H9 (cell line): ENCODE data around the gene DNAJC5. TPM values are rescaled to one million over a fixed set of nuclear protein-coding genes. Genes with fewer than 3 reads are reported as not detected.

Source experiments
- DNase-seq: peaks from one replicate; pipeline ENCODE4 v3.0.0-alpha.2; 2017
- H2AFZ ChIP-seq: one replicate; pipeline ENCODE4 v1.6.1; 2013; ENCODE audit warnings: mild to moderate bottlenecking, low read length, control low read depth, moderate library complexity
- H2AK5ac ChIP-seq: 2 replicates; pipeline ENCODE4 v1.6.1; 2013; ENCODE audit warnings: low read length, control low read depth, mixed read lengths; ENCODE audit not compliant: insufficient read length
- H2BK120ac ChIP-seq: one replicate; pipeline ENCODE4 v1.6.1; 2013; ENCODE audit warnings: low read depth, mild to moderate bottlenecking, low read length, control low read depth, inconsistent platforms; ENCODE audit not compliant: poor library complexity, severe bottlenecking
- H2BK12ac ChIP-seq: 2 replicates; pipeline ENCODE4 v1.6.1; 2013; ENCODE audit warnings: low read length, control low read depth, mixed read lengths, low read depth; ENCODE audit not compliant: insufficient read length
- H2BK15ac ChIP-seq: 2 replicates; pipeline ENCODE4 v1.6.1; 2013; ENCODE audit warnings: low read depth, low read length, control low read depth
- H2BK20ac ChIP-seq: one replicate; pipeline ENCODE4 v1.6.1; 2013; ENCODE audit warnings: low read depth, mild to moderate bottlenecking, low read length, control low read depth, inconsistent platforms; ENCODE audit not compliant: poor library complexity, severe bottlenecking
- H2BK5ac ChIP-seq: 2 replicates; pipeline ENCODE4 v1.6.1; 2013; ENCODE audit warnings: low read length, control low read depth, mixed read lengths; ENCODE audit not compliant: insufficient read length
- H3K14ac ChIP-seq: 2 replicates; pipeline ENCODE4 v1.6.1; 2013; ENCODE audit warnings: low read length, control low read depth; ENCODE audit not compliant: insufficient read depth
- H3K18ac ChIP-seq: 2 replicates; pipeline ENCODE4 v1.6.1; 2013; ENCODE audit warnings: low read depth, mild to moderate bottlenecking, mixed read lengths, low read length, control low read depth; ENCODE audit not compliant: insufficient read length
- H3K23ac ChIP-seq: 2 replicates; pipeline ENCODE4 v1.6.1; 2013; ENCODE audit warnings: low read length, control low read depth, mixed read lengths, low read depth; ENCODE audit not compliant: insufficient read length
- H3K23me2 ChIP-seq: 2 replicates; pipeline ENCODE4 v1.6.1; 2013; ENCODE audit warnings: low read depth, mild to moderate bottlenecking, mixed read lengths, low read length, control low read depth; ENCODE audit not compliant: insufficient read length, poor library complexity, severe bottlenecking
- H3K27ac ChIP-seq: 2 replicates; pipeline ENCODE4 v1.5.1; 2013; ENCODE audit warnings: low read length, control low read depth, mixed read lengths, low read depth; ENCODE audit not compliant: insufficient read length
- H3K27me3 ChIP-seq: 2 replicates; pipeline ENCODE4 v1.6.1; 2013; ENCODE audit warnings: low read length, control low read depth, inconsistent platforms; ENCODE audit not compliant: insufficient read depth
- H3K4ac ChIP-seq: 2 replicates; pipeline ENCODE4 v1.6.1; 2013; ENCODE audit warnings: low read depth, mild to moderate bottlenecking, control low read depth, inconsistent platforms, low read length, moderate library complexity
- H3K4me1 ChIP-seq: 2 replicates; pipeline ENCODE4 v1.6.1; 2013; ENCODE audit warnings: low read length, control low read depth, inconsistent platforms; ENCODE audit not compliant: insufficient read depth
- H3K4me2 ChIP-seq: 2 replicates; pipeline ENCODE4 v1.6.1; 2013; ENCODE audit warnings: low read length, control low read depth, mixed read lengths; ENCODE audit not compliant: insufficient read length, insufficient read depth
- H3K56ac ChIP-seq: 2 replicates; pipeline ENCODE4 v1.6.1; 2013; ENCODE audit warnings: low read depth, mild to moderate bottlenecking, mixed read lengths, low read length, control low read depth; ENCODE audit not compliant: insufficient read length
- H3K79me1 ChIP-seq: 2 replicates; pipeline ENCODE4 v1.6.1; 2013; ENCODE audit warnings: low read depth, mild to moderate bottlenecking, moderate library complexity, low read length, control low read depth, inconsistent platforms; ENCODE audit not compliant: insufficient read depth, poor library complexity, severe bottlenecking
- H3K79me2 ChIP-seq: 2 replicates; pipeline ENCODE4 v1.6.1; 2013; ENCODE audit warnings: low read length, control low read depth, inconsistent platforms; ENCODE audit not compliant: insufficient read depth
- H3K9ac ChIP-seq: 2 replicates; pipeline ENCODE4 v1.6.1; 2013; ENCODE audit warnings: low read length, control low read depth, mixed read lengths; ENCODE audit not compliant: insufficient read length; ENCODE audit errors: extremely low read depth
- H3K9me3 ChIP-seq: one replicate; pipeline ENCODE4 v1.6.1; 2013; ENCODE audit warnings: low read depth, low read length, inconsistent platforms; ENCODE audit not compliant: control insufficient read depth
- H3T11ph ChIP-seq: one replicate; pipeline ENCODE4 v1.6.1; 2013; ENCODE audit warnings: mild to moderate bottlenecking, low read length, control low read depth, inconsistent platforms
- H4K20me1 ChIP-seq: one replicate; pipeline ENCODE4 v1.6.1; 2013; ENCODE audit not compliant: control insufficient read depth, insufficient read length, insufficient read depth
- H4K5ac ChIP-seq: 2 replicates; pipeline ENCODE4 v1.6.1; 2013; ENCODE audit warnings: low read depth, mild to moderate bottlenecking, mixed read lengths, low read length, control low read depth; ENCODE audit not compliant: insufficient read length
- H4K8ac ChIP-seq: replicated peaks from 2 replicates; pipeline ENCODE4 v1.6.1; 2013; ENCODE audit warnings: low read length, control low read depth, mixed read lengths, low read depth; ENCODE audit not compliant: insufficient read length
- H4K91ac ChIP-seq: 2 replicates; pipeline ENCODE4 v1.6.1; 2013; ENCODE audit warnings: low read depth, mild to moderate bottlenecking, moderate library complexity, mixed read lengths, low read length, control low read depth; ENCODE audit not compliant: insufficient read length
- H3K27ac Mint-ChIP-seq, 3 experiments: 2 replicates in 2 of 3; 3 replicates in 1 of 3; pipeline ENCODE4 v1.8.0; 2020 to 2021; ENCODE audit warnings: mixed read lengths in 3 of 3, mild to moderate bottlenecking in 1 of 3, moderate library complexity in 1 of 3
- H3K27me3 Mint-ChIP-seq: 2 replicates; pipeline ENCODE4 v1.8.0; 2021; ENCODE audit warnings: low read depth, mild to moderate bottlenecking, moderate library complexity, mixed read lengths
- H3K36me3 Mint-ChIP-seq, 3 experiments: 2 replicates in 2 of 3; 3 replicates in 1 of 3; pipeline ENCODE4 v1.8.0; 2020 to 2021; ENCODE audit warnings: low read depth in 3 of 3, mixed read lengths in 3 of 3; ENCODE audit not compliant: insufficient read depth in 1 of 3
- H3K4me1 Mint-ChIP-seq, 2 experiments: 2 replicates each; pipeline ENCODE4 v1.8.0; 2020; ENCODE audit warnings: mixed read lengths in 2 of 2
- H3K4me3 Mint-ChIP-seq, 2 experiments: 2 replicates in 1 of 2; 3 replicates in 1 of 2; pipeline ENCODE4 v1.8.0; 2020 to 2021; ENCODE audit warnings: mild to moderate bottlenecking in 2 of 2, mixed read lengths in 2 of 2, moderate library complexity in 1 of 2
- H3K9me3 Mint-ChIP-seq, 2 experiments: 2 replicates in 1 of 2; 3 replicates in 1 of 2; pipeline ENCODE4 v1.8.0; 2020; ENCODE audit warnings: mild to moderate bottlenecking in 2 of 2, mixed read lengths in 2 of 2, moderate library complexity in 1 of 2
- WGBS: extraction: QIAGEN DNeasy Blood & Tissue Kit; methylation state at CpG from one replicate; pipeline ENCODE4 v1.1.7; 2013; ENCODE audit warnings: missing lambda C conversion rate, low lambda C conversion rate, mixed read lengths; ENCODE audit not compliant: insufficient read length; ENCODE audit errors: extremely low coverage; 5-methylcytosine and 5-hydroxymethylcytosine counted together
- microRNA-seq: library from miRNA; unstranded; fragments of <30 nt; microRNA quantifications from one replicate; pipeline ENCODE4, GENCODE V29; 2020; ENCODE audit warnings: borderline microRNAs expressed
- total RNA-seq: library from RNA; stranded (reverse); gene quantifications from 2 replicates; pipeline ENCODE4 v1.2.1, GENCODE V29; 2021
- TF ChIP-seq, protein P1 (sequence below): fragments of 200-600 bp; sonication (generic); conservative IDR thresholded peaks from 3 replicates; pipeline ENCODE4 v1.8.0; 2021; ENCODE audit warnings: antibody characterized with exemption, mild to moderate bottlenecking

The DNAJC5 gene
- total RNA-seq, 1 experiment from 2014 or later: 43.0 TPM

DNA sequence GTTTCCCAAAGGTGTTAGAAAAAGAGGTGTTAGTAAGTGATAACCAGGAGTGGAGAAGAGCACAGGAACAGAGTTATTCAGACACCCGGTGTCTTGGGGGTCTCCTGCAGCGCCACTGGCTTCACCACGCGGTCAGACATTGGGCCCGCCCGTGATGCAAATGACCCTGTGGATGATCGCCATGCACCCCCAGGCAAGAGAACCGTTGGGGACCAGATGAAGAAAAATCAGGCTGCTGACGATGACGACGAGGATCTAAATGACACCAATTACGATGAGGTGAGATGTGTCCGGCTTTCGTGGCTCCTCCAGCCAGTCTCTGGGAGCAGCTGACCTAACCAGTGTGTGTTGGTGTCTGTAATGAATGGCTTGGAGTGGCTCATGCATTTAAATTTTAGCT, 88.0 kb downstream of the DNAJC5 start:
- no peaks in the 10 kb centered on the region for H3K27me3 ChIP-seq
- no peak overlapping the region for H2BK120ac ChIP-seq
- H4K91ac ChIP-seq: no peak overlapping the region
- WGBS: no CpG with 5 or more reads among the region's 14 CpGs
- H3K79me1 ChIP-seq: peaks cover 10% of the 10 kb centered on the region
- DNase-seq: no peak
- no peak overlapping the region for H3K14ac ChIP-seq
- peak overlapping the region; percentile 67 to 93; a peak in 3 of 5 replicates for H3K4me3 Mint-ChIP-seq
- no peaks in the 10 kb centered on the region for H3K9me3 ChIP-seq
- H2AK5ac ChIP-seq: no peak overlapping the region
- H2AFZ ChIP-seq: no peak overlapping the region
- H3K4ac ChIP-seq: no peak overlapping the region
- H3K4me1 Mint-ChIP-seq: peaks cover 26 to 27% of the 10 kb centered on the region in 2 experiments
- H2BK5ac ChIP-seq: no peak overlapping the region
- H2BK12ac ChIP-seq: no peak overlapping the region
- no peak overlapping the region for H2BK20ac ChIP-seq
- no peak overlapping the region for H3K18ac ChIP-seq
- peaks cover 16% of the 10 kb centered on the region for H3K23me2 ChIP-seq
- no peak overlapping the region for H3K23ac ChIP-seq
- H2BK15ac ChIP-seq: no peak overlapping the region
- H3K4me2 ChIP-seq: no peak overlapping the region
- no peaks in the 10 kb centered on the region for H4K20me1 ChIP-seq
- peaks cover 4% of the 10 kb centered on the region; the same call in 1 of the 2 replicates for H3K79me2 ChIP-seq
- 0 out of 2 replicates have a peak, but pooled peaks cover 1% of the 10 kb centered on the region for H3K27me3 Mint-ChIP-seq
- H3K4me1 ChIP-seq: peaks cover 3% of the 10 kb centered on the region; the same call in 1 of the 2 replicates
- H3K56ac ChIP-seq: no peak overlapping the region
- no peak overlapping the region for H3K27ac ChIP-seq
- no peak overlapping the region for H4K8ac ChIP-seq
- H3T11ph ChIP-seq: no peak overlapping the region
- TF ChIP-seq, protein P1, sequence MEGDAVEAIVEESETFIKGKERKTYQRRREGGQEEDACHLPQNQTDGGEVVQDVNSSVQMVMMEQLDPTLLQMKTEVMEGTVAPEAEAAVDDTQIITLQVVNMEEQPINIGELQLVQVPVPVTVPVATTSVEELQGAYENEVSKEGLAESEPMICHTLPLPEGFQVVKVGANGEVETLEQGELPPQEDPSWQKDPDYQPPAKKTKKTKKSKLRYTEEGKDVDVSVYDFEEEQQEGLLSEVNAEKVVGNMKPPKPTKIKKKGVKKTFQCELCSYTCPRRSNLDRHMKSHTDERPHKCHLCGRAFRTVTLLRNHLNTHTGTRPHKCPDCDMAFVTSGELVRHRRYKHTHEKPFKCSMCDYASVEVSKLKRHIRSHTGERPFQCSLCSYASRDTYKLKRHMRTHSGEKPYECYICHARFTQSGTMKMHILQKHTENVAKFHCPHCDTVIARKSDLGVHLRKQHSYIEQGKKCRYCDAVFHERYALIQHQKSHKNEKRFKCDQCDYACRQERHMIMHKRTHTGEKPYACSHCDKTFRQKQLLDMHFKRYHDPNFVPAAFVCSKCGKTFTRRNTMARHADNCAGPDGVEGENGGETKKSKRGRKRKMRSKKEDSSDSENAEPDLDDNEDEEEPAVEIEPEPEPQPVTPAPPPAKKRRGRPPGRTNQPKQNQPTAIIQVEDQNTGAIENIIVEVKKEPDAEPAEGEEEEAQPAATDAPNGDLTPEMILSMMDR: no peak
- peaks cover 22 to 52% (median 45%) of the 10 kb centered on the region in 3 experiments for H3K36me3 Mint-ChIP-seq
- H4K5ac ChIP-seq: no peak overlapping the region
- peak overlapping the region in 1 of 3 experiments; percentile 26; a peak in 1 of 7 replicates for H3K27ac Mint-ChIP-seq
- no peaks in the 10 kb centered on the region for H3K9me3 Mint-ChIP-seq
- H3K9ac ChIP-seq: no peak overlapping the region

Small RNA genes within 50 kb of the gene (microRNA-seq; reads per million reads assigned to microRNA genes)
- 0.35 reads per million for gene MIR1914
- not detected for gene MIR647
- not detected for gene MIR941-1
- gene MIR941-2: not detected
- gene MIR941-3: not detected
- gene MIR941-4: not detected
- not detected for gene MIR941-5

Other genes with a start within 250 kb of the DNAJC5 start
- gene STMN3, start 241.7 kb upstream of the DNAJC5 start, total RNA-seq: 54.0 and 58.4 TPM in 2 replicates
- gene RTEL1, start 236.8 kb upstream of the DNAJC5 start, total RNA-seq: 33.4 and 36.5 TPM in 2 replicates
- gene TNFRSF6B, start 198.5 kb upstream of the DNAJC5 start, total RNA-seq: 0.86 TPM in 1 of 2 replicates, not detected in the other
- gene ARFRP1, start 187.2 kb upstream of the DNAJC5 start, total RNA-seq: 39.5 and 42.7 TPM in 2 replicates
- gene ZGPAT, start 187.1 kb upstream of the DNAJC5 start, total RNA-seq: 25.5 and 27.6 TPM in 2 replicates
- gene LIME1, start 158.5 kb upstream of the DNAJC5 start, total RNA-seq: 12.8 and 13.5 TPM in 2 replicates
- 37.9 and 43.9 TPM in 2 replicates for gene SLC2A4RG, start 155.3 kb upstream of the DNAJC5 start, total RNA-seq
- gene ZBTB46, start 63.9 kb upstream of the DNAJC5 start, total RNA-seq: 27.1 and 27.3 TPM in 2 replicates
- not detected in 2 replicates for gene ABHD16B, start 33.6 kb upstream of the DNAJC5 start, total RNA-seq
- gene TPD52L2, start 29.9 kb upstream of the DNAJC5 start, total RNA-seq: 94.1 and 98.4 TPM in 2 replicates
- gene UCKL1, start 61.3 kb downstream of the DNAJC5 start, total RNA-seq: 35.6 and 40.9 TPM in 2 replicates
- gene ZNF512B, start 74.8 kb downstream of the DNAJC5 start, total RNA-seq: 43.8 and 46.0 TPM in 2 replicates
- 5.2 and 5.7 TPM in 2 replicates for gene SAMD10, start 84.5 kb downstream of the DNAJC5 start, total RNA-seq
- gene PRPF6, start 86.0 kb downstream of the DNAJC5 start, total RNA-seq: 87.9 and 91.3 TPM in 2 replicates
- gene C20orf204, start 141.1 kb downstream of the DNAJC5 start, total RNA-seq: 1.3 and 2.2 TPM in 2 replicates
- gene SOX18, start 154.5 kb downstream of the DNAJC5 start, total RNA-seq: 1.6 and 2.0 TPM in 2 replicates
- gene TCEA2, start 168.1 kb downstream of the DNAJC5 start, total RNA-seq: 48.1 and 51.7 TPM in 2 replicates
- 11.7 and 12.8 TPM in 2 replicates for gene RGS19, start 184.4 kb downstream of the DNAJC5 start, total RNA-seq
- gene OPRL1, start 185.0 kb downstream of the DNAJC5 start, total RNA-seq: 0.90 and 1.0 TPM in 2 replicates
- gene LKAAEAR1, start 189.3 kb downstream of the DNAJC5 start, total RNA-seq: 0.39 TPM in 1 of 2 replicates, not detected in the other
- not detected in 2 replicates for gene NPBWR2, start 212.4 kb downstream of the DNAJC5 start, total RNA-seq